A549 treated with AZD9567 at 1 μM for 4 hours (cell line): ENCODE data around the gene SCGN. TPM values are rescaled to one million over a fixed set of nuclear protein-coding genes. Genes with fewer than 3 reads are reported as not detected.

Source experiments
- total RNA-seq: library from RNA; stranded (reverse); fragments of 200-300 nt; extraction: Qiagen RNA extraction; gene quantifications from 5 replicates; pipeline ENCODE4 v1.2.3, GENCODE V29; 2022; ENCODE audit not compliant: insufficient read depth

Gene SCGN, protein sequence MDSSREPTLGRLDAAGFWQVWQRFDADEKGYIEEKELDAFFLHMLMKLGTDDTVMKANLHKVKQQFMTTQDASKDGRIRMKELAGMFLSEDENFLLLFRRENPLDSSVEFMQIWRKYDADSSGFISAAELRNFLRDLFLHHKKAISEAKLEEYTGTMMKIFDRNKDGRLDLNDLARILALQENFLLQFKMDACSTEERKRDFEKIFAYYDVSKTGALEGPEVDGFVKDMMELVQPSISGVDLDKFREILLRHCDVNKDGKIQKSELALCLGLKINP
- 0.12 to 0.23 TPM (median 0.16 TPM) in 4 of 5 replicates, not detected in the other for total RNA-seq

DNA sequence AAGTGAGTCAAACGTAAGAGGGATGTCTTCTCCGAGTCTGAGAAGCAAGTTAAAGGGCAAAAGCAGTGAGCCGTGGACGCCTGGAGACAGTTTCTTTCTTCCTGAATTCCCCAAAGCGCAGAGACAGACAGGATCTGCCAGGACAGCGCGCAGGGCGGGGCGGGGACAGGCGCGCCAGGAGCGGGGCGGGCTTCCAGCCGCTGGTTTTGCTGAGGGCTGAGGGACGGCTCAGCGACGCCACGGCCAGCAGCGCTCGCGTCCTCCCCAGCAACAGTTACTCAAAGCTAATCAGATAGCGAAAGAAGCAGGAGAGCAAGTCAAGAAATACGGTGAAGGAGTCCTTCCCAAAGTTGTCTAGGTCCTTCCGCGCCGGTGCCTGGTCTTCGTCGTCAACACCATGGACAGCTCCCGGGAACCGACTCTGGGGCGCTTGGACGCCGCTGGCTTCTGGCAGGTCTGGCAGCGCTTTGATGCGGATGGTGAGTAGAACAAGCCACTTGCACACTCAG is at the start of gene SCGN:
SCGN (plus strand) TSS at position 209 of the 509 bp plus-strand sequence; CDS start at position 398, 189 bp downstream.

Other genes starting within 250 kb of the SCGN start
- not detected in 5 replicates for gene SLC17A4, start 102.5 kb downstream of the SCGN start, total RNA-seq
- gene SLC17A1, start 179.8 kb downstream of the SCGN start, total RNA-seq, result not detected in 5 replicates
- gene SLC17A3, start 222.0 kb downstream of the SCGN start, total RNA-seq, result 0.89 to 1.0 TPM (median 0.98 TPM) in 4 of 5 replicates, not detected in the other